T-helper 22 cell (primary cell): ENCODE measurements around the gene KIF26B.
"Not testable (repeated sequence)": the region's sequence is repeated elsewhere in the genome, so short reads cannot be mapped to it uniquely, and the experiment has no call there.

Source experiments
- DNase-seq: peaks from one replicate; pipeline ENCODE4 v3.0.0-alpha.2; 2020; ENCODE audit warnings: low read depth

KIF26B gene

DNA sequence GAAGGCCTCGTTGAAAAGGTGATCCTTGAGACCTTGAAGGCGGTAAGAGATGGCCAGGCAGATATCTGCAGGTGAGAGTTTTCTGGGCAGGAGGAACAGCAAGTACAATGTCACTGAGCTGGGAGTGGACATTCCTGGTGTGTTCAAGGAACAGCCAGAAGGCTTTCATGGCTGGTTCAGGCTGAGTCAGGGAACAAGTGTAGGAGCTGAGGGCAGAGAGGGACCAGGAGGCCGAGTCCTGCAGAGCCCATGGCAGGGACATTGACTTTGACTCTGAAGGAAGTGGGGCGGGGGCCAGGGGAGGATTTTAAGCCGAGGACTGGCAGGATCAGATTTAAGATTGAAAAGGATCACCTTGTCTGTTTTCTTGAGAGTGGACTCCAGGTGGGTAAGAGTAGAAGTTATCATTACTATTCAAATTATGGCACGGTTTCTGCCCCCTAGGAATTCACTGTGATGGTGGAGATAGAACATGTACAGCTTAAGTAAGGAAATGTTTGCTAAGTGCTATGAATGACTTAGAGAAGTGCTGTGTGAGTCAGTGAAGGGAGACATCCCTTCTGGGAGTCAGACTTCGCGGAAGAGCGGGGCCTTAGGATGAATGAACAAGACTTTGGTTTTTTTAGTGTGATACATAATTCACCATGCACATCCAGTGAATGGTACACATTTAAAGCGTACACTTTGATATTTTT lies 202.3 kb downstream of the KIF26B start:
- no peak for DNase-seq

DNA sequence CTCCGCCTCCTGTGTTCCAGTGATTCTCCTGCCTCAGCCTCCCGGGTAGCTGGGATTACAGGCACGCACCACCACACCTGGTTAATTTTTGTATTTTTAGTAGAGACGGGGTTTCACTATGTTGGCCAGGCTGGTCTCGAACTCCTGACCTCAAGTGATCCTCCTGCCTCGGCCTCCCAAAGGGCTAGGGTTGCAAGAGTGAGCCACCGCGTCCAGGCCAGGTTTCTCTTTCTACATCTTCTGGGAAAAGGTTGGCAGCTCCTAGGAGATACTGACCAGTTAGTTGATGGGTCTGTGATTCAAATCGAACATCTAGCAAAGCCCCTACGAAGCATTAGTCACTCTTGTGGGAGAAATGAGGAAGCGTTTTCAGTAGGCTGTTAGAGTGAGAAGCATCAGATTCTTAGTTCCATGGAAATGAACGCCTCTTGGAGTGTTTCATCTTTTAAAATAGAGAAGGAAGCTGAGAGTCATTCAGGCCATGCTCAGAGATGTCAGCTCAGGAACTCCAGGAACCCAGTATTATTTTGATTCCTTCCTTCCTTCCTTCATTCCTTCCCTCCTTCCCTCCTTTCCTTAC lies 204.4 kb downstream of the KIF26B start:
- not testable (repeated sequence) for DNase-seq

DNA sequence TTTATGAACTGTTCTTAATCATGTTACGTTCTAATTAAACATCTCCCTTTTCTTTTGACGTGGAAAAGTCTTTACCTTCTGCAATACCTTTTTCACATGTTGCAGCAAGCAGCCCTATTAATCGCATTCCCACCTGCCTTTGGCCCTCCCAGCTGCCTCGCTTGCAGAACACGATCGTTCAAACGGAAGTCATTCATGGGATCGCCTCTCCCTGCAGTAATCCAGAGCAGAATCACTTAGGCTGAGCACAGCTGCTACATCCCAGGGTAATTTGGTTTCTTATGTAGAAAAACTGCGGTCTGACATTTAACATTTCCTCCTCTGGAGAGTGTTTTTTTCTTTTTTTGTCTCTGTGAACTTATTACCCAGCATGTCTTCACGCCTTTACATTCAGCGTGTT lies 206.3 kb downstream of the KIF26B start:
- DNase-seq = no peak

DNA sequence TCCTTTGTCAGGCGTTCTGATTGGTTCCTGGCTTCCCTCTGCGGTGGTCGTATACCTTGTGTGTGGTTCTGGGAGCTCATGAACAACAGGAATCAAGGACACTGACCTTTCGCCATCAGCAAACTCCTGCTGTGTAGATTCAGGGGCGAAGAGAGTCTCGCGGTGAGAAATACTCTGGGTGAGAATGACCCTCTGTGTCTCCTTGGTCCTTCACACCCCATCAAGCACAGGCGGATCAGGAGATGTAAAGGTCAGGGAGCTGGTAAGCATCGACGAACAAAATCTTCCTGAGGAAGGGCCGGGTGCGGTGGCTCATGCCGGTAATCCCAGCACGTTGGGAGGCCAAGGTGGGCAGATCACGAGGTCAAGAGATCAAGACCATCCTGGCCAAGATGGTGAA lies 207.2 kb downstream of the KIF26B start:
- no peak for DNase-seq

DNA sequence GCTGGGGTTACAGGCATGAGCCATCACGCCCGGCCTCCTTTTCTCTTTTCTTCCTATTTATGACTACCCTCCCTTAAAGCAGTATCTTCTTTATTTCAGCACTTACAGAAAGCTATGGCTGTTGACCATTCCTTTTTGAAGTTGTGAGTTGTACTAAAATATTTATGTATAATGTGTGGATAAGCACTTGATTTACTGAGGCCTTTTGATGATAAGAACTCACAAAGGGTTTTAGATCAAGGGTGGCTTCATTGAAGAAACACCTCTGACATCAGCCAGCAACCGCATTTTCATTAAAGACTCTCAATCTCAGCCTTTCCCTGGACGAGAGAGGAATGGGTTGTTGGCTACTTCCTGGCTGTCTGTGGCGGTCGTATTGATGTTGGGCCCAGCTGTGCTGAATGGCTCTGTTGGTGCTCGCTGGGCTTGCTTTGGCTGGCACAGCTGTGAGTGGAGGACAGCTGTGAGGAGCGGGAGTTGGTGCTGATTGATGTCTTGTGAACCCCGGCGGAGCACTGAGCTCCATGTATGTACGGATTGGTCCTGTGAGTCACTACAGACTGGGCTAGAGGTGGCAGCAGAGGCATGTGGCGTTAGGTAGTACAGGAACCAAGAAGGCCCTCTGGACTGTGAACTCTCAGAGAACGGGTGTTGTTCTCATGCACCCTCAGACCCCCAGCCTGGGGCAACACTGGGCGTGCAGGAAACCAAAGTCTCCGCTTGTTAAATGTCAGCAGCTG lies 208.8 kb downstream of the KIF26B start:
- no peak for DNase-seq

DNA sequence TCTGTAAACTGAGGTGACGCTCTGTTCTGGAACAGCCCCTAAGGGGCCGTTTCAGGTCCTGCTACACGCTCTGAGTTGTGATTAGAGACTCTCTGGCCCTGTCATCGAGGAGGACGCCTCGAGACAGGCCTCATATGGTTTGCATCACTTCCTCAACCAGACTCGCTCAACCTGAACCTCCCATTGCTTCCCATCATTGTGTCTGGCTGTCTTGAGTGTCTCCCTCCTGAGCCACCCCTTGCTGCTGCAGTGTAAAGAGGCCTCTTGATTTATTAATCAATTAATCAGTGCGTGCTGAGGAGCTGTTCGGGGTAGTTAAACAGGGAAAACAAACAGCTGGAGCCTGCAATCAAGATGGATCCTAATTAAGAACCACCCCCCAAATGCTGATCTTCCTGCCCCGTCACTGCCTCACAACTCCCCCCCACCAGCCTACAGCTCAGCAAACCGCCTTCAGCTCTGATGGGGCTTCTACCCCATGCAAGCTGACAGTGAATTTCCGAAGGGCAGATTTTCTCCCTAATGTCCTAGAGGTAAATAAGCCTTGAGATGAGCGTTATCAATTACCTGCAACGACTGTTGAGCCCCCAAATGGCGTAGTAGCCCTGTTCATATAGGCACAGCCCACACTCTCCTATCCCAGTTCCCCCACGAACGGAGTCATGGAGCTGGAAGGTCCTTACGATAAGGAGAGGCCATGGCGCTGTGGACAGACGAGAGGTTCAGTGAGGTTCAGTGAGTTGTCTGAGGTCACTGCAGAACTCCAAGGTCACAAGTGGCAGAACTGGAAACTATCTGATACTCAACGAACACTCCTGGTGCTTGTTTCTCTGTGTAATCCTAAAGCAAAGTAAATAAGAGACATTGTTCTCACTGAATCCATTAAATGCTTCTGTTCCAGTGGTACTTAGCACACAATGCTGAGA lies 210.6 kb downstream of the KIF26B start:
- no peak for DNase-seq

DNA sequence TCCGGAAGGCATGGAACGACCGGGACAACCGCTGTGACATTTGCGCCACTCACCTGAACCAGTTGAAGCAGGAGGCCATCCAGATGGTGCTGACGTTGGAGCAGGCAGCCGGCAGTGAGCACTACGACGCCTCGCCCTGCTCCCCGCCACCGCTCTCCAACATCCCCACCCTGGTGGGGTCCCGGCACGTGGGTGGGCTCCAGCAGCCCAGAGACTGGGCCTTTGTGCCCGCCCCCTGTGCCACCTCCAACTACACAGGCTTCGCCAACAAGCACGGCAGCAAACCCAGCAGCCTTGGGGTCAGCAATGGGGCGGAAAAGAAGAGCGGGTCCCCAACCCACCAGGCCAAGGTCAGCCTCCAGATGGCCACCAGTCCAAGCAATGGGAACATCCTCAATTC lies 212.1 kb downstream of the KIF26B start:
- DNase-seq = no peak

DNA sequence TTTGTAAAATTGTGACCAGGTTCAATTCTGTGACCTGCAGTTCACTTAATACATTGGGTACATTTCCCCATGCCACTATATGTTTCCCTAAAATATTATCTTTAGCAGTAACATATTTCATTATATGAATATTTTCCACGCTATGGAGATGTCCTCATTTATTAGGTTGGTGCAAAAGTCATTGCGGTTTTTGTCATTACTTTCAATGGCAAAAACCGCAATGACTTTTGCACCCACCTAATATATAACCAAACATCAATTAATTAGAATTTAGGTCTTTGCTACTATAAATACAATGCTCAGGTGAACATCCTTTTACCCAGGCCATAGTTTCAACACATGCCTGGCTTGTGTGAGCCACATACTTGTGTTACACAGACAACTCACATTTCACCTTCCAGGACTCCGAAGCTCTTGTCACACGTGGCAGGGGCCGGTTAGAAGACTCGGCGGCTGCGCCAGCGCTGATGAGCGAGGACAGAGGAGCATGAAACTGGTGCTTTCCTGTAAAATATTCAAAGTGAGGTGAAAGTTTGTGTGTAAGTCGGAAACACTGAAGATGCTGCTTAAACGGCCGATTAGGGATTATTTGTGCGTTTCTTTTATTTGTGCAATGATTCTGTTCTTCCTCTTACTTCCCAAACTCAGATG lies 215.5 kb downstream of the KIF26B start:
- DNase-seq = no peak

DNA sequence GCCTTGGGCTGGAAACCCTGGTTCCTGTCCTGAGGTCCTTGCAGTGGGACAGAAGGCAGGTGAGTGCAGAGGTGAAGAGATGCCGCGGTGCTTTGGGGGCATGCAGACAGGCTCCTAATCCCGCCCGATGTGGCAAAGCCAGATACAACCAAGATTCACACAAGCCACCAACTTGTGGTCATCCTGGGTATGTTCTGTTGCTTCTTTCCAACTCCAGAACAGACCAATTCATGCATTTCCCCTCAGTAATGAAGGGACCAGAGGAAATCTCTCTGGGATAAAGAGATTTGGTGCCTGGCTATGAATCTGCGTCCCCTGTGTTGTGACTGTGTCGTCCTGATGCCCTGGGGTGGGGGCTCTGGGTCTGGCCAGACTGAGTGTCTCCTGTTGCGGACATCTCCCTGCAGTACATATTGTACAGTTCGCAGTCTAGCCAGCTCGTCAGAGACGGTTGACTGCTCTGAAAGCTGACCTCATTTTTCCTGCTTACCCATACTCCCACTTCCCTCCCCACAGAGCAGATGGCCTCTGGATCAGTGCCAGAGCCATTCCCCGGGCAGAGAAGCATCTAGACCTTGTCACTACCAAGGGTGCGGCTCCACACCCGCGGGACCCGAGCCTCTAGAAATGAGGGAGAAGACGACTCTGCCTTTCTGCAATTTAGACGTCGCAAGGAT lies 216.3 kb downstream of the KIF26B start:
- no peak for DNase-seq

DNA sequence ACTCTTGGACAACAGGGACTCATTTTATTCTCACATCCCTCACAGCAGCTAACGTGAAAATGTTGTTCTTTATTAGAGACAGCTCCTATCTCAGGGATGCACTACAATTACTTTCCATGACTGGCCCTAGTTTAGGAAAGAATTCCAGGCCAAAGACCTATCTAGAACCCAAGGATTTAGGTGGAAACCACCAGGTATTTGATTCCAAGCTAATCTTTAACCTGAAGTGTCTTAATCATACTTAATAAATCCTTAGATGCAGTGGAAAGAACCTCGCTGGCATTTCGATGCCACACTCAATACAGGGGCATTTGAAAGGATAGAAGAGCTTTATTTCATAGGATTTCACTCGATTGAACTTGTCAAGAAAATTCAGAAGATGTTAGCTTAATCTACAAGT lies 218.3 kb downstream of the KIF26B start:
- DNase-seq = no peak

DNA sequence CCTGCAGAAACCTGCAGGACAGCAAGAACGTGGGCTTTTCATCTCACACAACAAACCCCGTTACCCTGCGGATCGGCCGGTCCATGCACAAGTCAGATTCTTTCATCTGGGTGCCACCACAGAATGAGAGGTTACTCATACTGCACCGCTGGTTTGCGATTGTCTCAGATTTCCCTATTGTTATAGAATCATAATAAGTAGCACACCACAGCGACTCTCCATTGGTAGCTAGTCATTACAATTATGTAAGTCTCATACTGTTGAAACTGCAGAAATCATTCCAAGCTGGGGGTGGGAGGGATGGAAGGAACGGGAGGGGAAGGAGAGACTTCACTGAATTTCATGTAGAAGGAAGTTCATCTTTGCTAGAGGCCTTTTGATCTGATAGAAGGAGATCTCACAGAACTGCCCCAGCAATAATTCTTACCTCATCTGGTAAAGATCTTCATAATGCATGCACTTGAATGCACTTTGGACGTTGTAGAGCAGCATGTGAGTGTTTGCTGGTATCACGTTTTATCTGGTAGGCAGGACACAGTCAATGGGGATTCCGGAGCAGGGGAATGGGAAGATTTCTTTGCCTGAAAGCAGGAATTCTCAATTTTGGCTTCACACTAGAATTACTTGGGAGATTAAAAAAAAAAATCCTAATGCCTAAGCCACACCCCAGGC lies 221.1 kb downstream of the KIF26B start:
- no peak for DNase-seq

DNA sequence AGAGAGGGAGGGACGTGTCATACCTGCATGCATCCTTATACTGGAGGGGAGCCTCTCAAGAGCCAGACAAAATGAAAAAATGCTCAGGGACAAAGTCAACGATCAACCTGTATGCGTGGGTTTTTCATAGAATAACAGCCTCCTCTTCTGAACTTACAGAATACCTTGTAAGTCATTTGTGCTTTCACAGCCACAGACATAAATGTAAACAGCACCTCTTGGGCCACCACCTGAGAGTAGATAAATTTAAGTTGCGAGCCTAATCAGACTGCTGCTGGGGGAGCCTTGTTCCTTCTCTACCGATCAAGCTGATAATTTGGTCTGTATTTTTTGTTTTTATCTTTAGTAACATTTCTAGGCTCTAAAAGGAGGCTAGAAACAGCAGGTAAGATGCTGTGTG lies 223.1 kb downstream of the KIF26B start:
- DNase-seq = no peak

DNA sequence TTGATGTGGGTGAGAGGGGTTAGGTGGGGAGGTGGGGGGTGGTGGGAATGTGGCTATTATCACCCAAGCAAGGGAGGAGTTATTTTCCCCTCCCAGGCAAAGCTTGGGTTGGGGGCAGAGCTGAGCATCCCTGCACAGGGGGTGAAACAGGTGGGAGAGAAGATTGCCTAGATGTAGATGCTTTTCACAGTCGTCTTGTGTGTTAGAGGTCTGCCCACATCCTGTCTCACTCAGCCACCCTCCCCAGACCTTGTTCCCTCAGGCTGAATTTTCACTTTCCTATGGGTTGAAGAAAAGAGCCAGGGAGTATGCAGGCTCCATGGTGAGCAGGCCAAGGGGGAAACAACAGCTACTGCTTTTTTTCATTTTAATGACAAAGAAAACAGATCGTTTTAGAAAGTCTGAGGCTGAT lies 223.5 kb downstream of the KIF26B start:
- no peak for DNase-seq

DNA sequence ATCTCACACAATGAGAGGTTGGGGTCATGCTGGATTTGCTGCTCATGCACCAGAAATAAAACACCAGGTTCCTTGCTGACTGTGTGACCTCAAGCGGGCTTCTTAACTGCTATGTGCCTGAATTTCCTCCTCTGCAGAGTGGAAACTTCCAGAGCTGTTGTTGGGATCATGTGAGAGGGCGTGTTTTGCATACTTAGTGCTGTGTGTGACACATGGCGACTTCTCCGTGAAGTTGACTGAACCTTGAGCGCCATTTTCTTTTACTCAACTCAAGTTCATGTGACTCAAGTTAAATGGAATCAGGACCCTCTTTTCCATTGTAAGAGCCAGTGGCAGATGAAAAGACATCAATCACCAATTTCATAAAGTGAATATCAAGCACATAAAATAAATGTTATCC lies 224.0 kb downstream of the KIF26B start:
- no peak for DNase-seq

DNA sequence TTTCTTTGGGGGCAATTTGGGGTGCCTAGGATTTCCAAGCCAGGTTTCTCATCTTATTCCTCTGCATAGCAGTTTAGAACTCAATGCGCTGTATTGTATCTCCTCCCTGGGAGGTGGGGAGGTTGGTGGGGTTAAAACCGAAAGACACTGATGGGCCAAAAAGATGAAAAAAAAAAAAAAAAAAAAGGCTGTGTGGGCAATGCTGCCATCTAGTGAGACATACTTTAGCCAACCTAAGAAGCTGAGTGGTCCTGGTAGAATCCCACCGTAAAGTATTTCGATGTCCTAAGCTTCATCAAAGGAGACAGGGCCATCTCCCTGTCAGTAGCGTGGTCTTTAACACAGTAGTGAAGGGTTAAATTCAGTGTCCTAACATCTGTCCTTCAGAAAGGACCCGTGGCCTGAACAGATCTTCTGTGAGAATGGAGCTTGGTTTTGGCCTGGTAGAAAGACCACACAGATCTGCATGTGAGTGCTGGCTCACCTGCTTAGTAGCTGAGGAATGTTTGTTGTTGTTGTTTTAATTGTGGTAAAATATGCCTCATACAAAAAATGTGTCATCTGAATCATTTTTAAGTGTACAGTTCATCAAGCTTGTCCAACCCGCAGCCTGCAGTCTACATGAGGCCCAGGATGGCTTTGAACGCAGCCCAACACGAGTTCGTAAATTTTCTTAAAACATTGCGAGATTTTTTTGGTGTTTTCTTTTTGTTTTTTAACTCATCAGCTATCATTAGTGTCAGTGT lies 226.2 kb downstream of the KIF26B start:
- DNase-seq = no peak

DNA sequence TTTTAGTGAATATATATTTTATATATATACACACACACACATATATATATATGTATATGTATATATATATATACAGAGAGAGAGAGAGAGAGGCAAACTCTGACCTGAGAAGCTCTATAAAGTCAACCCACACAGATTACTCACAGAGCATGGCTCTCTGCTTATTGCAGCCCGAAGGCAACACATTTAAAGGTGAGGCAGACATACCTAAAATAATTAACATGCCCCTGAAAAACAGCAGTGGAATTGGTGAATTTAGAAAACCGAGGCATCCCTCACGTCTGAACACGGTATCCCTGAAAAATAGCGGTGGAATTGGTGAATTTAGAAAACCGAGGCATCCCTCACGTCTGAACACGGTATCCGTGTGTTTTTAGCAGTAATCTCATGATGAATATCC lies 228.2 kb downstream of the KIF26B start:
- DNase-seq = no peak

DNA sequence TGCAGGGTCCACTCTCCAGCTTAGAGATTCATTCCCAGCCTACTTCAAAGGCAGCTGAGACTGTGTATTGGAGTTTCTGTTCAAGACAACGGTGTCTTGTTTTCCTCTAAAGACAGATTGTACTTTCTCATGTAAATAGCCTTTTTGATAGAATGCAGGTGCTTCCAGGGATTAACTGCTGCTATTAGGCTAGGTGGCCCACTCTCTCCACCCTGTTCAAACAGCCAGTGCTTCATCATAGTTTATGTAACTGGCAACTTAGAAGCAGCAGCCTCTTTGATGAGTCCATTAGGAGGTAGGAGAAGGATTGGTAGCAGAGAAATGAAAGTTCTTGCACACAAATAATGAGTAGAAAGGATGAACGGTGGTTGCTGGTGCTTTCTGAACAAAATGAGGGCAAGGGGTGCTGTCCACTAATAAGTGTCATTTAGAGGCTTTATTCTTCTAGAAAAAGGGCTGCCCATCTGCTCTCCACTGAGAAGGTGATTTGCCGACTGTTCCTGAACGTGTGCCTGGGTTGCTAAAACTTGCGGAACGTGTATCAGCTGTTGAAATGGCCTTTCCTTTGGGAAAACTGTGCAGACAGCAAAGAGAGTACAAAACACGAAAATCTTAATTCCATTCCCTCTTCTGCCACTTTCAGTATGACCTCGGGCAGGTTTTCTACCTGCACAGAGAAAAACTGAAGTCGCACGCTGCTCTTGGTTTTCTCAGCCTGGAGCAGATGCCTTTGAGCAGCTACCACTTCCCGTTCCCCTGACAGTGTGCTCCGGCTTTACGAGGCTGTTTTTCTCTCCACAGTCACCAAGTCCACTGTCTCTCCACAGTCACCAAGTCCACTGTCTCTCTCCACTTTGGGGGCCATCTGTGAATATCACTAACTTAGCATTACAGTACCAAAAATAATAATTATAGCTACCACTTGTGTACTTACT lies 228.9 kb downstream of the KIF26B start:
- no peak for DNase-seq

DNA sequence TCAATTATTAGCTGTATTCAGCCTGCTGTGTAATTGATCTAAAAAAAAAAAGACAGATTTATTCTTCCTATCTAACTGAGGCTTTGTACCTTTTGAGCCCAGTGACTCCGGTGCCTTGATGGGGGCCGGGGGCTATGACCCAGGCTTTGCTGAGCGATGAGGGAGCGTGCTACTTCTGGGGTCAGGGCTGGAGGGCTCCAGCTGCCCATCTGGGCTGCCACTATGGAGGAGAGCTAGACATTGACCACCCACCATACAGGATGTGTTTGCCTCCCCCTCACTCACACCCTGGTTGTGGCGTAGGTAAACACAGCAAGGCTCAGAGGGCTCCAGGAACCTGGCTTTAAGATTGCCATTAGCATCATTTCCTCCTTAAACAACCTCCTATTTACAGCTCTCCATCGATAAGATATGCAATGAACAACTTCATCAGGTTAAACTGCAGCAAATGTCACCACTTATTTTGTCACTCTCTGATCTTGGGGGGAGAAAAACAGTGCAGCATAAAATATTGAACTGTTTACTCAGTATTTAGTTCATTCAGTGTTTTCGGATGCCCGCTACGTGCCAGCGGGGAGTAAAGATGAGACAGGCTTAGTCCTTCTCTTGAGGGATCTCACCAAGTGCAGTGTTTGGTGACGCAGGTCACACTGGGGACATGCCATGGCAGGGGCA lies 231.6 kb downstream of the KIF26B start:
- DNase-seq = no peak
